ENCODE data around the gene JAG1.
A peak's percentile ranks its signal among the peaks of the same experiment; 100 is the strongest.

DNA sequence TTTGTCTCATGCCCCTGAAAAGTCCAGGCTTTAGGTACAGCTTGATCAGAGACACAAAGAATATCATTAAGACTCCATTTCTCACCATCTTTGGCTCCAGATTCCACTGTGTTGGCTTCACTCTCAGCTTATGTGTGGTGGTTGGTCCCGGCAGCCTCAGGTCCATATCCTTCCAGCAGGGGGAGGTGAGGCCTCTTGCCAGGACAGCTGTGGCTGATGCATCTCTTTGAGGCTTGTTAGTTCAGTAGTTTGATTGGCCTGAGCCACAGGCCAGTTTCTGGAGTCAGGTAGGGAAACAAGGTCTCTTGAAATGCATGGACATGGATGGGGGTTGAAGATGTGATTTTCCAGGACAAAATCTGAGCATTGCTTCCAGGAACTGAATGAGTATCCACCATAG is 62.4 kb downstream of the JAG1 start:
- TF ChIP-seq, protein P1, sequence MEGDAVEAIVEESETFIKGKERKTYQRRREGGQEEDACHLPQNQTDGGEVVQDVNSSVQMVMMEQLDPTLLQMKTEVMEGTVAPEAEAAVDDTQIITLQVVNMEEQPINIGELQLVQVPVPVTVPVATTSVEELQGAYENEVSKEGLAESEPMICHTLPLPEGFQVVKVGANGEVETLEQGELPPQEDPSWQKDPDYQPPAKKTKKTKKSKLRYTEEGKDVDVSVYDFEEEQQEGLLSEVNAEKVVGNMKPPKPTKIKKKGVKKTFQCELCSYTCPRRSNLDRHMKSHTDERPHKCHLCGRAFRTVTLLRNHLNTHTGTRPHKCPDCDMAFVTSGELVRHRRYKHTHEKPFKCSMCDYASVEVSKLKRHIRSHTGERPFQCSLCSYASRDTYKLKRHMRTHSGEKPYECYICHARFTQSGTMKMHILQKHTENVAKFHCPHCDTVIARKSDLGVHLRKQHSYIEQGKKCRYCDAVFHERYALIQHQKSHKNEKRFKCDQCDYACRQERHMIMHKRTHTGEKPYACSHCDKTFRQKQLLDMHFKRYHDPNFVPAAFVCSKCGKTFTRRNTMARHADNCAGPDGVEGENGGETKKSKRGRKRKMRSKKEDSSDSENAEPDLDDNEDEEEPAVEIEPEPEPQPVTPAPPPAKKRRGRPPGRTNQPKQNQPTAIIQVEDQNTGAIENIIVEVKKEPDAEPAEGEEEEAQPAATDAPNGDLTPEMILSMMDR (optimal IDR thresholded peaks at IDR 0.05 in 1 of 3, IDR thresholded peaks at IDR 0.05 in 1 of 3, conservative IDR thresholded peaks at IDR 0.05 in 1 of 3; ENCODE audit: extremely low read depth in 1 of 3, insufficient read depth in 2 of 3, low read length in 3 of 3), result peak; percentile 72 to 88 (median 86)
- no peak for TF ChIP-seq EZH2 (IDR thresholded peaks at IDR 0.05; ENCODE audit: low read length)
